Muscle of leg (tissue), 11 donors: ENCODE data around the gene USH1C. TPM values are rescaled to one million over a fixed set of nuclear protein-coding genes. Genes with fewer than 3 reads are reported as not detected.

Source experiments
- DNase-seq: peaks from one replicate; pipeline ENCODE4 v3.0.0; 2013
- H3K27ac ChIP-seq: one replicate; pipeline ENCODE4 v1.5.1; 2013; ENCODE audit warnings: mild to moderate bottlenecking, low read length, control low read depth
- H3K27me3 ChIP-seq: one replicate; pipeline ENCODE4 v1.6.1; 2013; ENCODE audit warnings: low read length; ENCODE audit not compliant: control insufficient read depth, insufficient read depth
- H3K36me3 ChIP-seq: one replicate; pipeline ENCODE4 v1.6.1; 2013; ENCODE audit warnings: low read length; ENCODE audit not compliant: control insufficient read depth, insufficient read depth
- H3K4me1 ChIP-seq: one replicate; pipeline ENCODE4 v1.6.1; 2013; ENCODE audit warnings: low read length; ENCODE audit not compliant: control insufficient read depth, insufficient read depth
- H3K4me3 ChIP-seq: one replicate; pipeline ENCODE4 v1.5.1; 2013; ENCODE audit warnings: low read length, control low read depth
- H3K9me3 ChIP-seq: replicated peaks from 2 replicates; pipeline ENCODE4 v1.6.1; 2013; ENCODE audit warnings: low read depth, low read length; ENCODE audit not compliant: control insufficient read depth
- WGBS: methylation state at CpG from one replicate; pipeline ENCODE4 v1.1.5; 2013; ENCODE audit warnings: missing lambda C conversion rate; ENCODE audit not compliant: insufficient coverage; 5-methylcytosine and 5-hydroxymethylcytosine counted together
- polyA plus RNA-seq, 8 donors: library from polyadenylated mRNA; unstranded; fragments of 120-200 nt; gene quantifications; one replicate each; pipeline versions ENCODE4 v1.2.1 to v1.2.3, GENCODE V29; 2013; ENCODE audit warnings: inconsistent platforms in 1 of 8, low replicate concordance in 1 of 8; ENCODE audit not compliant: insufficient read length in 8 of 8, insufficient read depth in 1 of 8
- total RNA-seq: library from RNA; stranded (reverse); fragments of 120-200 nt; gene quantifications from one replicate; pipeline ENCODE4 v1.2.4, GENCODE V29; 2013

The USH1C gene
- total and polyA plus RNA-seq, 9 donors = 0.22 to 11.4 (median 0.48) TPM; not detected in 2

DNA sequence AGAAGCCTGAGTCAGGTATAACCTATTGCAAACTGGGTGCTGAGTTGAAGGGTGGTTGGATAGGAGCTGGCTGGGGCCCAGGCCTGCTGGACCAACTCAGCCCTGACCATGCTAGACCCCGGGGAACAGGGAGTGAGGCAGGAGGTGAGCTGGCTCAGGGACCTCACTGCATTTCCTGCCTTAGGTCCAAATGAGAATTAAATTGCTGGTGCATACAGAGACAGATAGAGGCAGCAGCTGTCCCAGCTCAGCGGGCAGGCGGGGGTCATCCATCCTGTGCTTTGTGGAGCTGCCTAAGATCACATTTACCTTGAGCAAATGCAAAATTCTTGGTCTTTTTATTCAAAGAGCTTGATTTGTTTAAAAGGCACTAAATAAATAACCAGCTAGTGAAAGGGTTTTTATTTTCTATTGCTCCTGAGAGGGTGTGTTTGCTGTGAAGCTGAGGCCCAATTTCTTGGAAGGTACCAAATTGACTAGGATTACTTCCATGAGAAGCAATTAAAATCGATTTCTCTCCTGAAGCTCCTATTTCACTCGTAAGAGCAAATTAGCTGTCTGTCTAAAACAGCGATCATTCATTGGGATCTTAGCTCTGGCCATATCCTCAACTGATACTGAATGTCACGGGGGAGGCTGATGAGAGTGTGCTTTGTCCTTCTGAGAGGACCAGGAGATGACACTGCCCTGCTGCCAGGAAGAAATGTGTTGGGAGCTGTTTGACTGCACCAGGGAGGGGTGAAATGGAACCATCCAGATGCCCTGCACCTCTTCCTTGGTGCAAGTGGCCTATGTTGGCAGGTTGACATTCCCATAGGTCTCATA is 24.9 kb downstream of the USH1C start:
- 79% methylated on average over 4 of the region's 7 CpGs for WGBS
- no peak overlapping the region for H3K4me3 ChIP-seq
- peaks cover 9% of the 10 kb centered on the region for H3K27me3 ChIP-seq
- DNase-seq = no peak
- H3K36me3 ChIP-seq = no peaks in the 10 kb centered on the region
- H3K9me3 ChIP-seq = no peaks in the 10 kb centered on the region
- no peak overlapping the region for H3K27ac ChIP-seq
- no peaks in the 10 kb centered on the region for H3K4me1 ChIP-seq

DNA sequence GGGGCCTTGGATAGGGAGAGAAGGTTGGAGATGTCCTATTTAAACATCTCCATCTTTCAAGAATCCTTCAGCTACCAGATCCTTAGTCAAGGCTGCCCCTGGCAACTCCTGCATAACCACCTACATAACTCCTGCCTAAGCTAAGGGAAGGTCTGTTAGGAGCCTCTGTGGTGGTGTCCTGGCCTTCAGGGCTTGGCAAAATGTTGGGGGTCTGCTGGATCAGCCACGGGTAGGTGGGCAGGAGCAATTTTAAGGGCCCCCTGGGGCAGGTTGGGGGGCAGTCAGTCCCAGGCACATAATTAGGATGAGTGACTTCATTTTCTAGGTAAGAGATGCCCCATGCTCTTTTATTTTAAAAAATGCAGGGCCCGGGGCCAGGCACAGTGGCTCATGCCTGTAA is 25.9 kb downstream of the USH1C start:
- Histone ChIP-seq H3K9me3 (no peaks in the 10 kb centered on the region), H3K27ac (no peak overlapping the region), H3K4me3 (no peak overlapping the region), H3K4me1 (no peaks in the 10 kb centered on the region), H3K36me3 (no peaks in the 10 kb centered on the region), H3K27me3 (peaks cover 8% of the 10 kb centered on the region)
- DNase-seq = no peak
- 66% methylated on average over 2 of the region's 2 CpGs for WGBS

DNA sequence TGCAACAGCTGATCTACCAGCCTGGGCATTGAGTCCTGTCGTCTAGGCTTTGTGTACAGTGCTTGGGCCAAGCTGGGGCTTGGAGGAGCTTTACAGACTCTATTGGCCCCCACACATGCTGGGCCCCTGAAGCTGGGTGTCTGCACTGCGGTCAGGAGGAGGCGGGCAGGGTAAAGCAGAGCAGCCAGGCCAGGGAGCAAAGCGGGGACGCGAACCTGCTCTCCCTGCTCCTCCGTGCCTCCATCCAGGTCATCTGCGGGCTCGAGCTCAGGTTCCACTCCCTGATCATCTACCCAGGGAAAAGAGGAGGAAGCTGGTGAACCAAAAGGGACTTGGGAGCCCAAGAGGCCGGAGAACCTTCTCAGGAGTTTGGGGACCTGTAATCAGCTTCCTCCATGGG is 27.0 kb downstream of the USH1C start:
- Histone ChIP-seq H3K36me3 (no peaks in the 10 kb centered on the region), H3K4me3 (no peak overlapping the region), H3K27ac (no peak overlapping the region), H3K27me3 (peaks cover 8% of the 10 kb centered on the region), H3K9me3 (no peaks in the 10 kb centered on the region), H3K4me1 (no peaks in the 10 kb centered on the region)
- DNase-seq = no peak
- WGBS = 79% methylated on average over 3 of the region's 10 CpGs

DNA sequence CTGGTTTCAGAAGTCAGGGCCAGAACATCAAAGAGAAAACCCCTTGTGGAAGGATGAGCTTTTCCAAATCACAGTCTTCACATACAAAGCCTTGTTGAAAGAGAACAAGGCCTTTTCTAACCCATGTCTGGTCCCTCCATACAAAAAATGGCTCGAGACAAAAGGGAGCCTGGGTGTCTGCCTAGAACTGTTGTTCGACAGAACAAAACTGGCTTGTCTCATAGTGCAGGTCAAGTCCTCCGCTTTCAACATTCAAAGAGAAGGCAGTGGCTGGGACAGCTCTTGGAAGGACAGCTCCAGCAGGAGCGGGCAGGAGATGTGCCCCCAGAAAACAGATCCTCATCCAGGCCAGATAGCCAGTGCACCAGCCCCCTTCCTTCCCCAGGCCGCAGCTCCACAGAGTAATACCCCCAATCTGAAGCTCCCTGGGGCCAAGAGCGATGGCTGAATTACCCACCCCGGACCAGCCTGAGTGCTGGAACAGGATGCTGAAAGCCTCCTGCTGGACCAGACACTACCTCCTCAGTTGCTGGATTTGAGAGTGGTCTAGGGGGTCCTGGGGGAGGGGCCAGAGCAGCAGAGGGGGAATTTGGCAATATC is 27.6 kb downstream of the USH1C start:
- Histone ChIP-seq H3K27ac (no peak overlapping the region), H3K4me3 (no peak overlapping the region), H3K27me3 (peaks cover 8% of the 10 kb centered on the region), H3K9me3 (no peaks in the 10 kb centered on the region), H3K36me3 (no peaks in the 10 kb centered on the region), H3K4me1 (peaks cover 1% of the 10 kb centered on the region)
- 81% methylated on average over 5 of the region's 7 CpGs for WGBS
- no peak for DNase-seq

DNA sequence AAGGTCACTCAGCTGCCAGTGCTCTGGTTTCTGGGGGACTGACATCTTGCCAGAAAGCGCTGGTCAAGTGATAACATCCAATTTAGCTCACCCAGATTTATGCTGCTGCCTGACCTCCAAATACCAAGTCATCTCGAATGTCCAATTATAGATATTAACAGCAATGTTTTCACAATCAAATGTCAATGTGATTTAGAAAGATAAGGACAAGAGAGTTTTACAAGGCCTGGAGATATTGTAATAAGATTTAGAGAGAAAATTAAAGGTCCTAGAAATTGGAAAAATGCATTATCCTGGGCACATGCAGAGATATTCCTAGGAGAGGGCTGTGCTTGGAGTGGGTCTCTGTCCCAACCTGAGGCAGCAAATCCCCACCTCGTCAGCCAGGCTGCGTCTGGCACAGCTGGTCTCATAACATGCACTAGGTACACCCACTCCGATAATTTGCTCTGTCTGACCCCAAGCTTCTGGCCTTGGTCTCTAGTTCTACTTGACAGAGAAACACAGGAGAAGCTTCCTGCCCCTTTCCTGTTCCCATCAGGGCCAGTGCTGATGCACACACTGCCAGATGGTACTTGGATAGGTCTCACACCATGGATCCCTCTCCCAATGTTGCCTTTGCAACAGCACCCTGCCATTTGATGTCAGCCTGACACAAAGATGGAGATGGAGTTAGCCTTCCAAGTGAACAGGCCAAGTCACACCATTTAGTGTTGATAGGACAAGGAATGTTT is 28.6 kb downstream of the USH1C start:
- DNase-seq = no peak
- Histone ChIP-seq H3K9me3 (no peaks in the 10 kb centered on the region), H3K27ac (no peak overlapping the region), H3K36me3 (no peaks in the 10 kb centered on the region), H3K4me1 (peaks cover 4% of the 10 kb centered on the region), H3K27me3 (peaks cover 7% of the 10 kb centered on the region), H3K4me3 (no peak overlapping the region)
- WGBS = 47% methylated on average over 4 of the region's 5 CpGs

DNA sequence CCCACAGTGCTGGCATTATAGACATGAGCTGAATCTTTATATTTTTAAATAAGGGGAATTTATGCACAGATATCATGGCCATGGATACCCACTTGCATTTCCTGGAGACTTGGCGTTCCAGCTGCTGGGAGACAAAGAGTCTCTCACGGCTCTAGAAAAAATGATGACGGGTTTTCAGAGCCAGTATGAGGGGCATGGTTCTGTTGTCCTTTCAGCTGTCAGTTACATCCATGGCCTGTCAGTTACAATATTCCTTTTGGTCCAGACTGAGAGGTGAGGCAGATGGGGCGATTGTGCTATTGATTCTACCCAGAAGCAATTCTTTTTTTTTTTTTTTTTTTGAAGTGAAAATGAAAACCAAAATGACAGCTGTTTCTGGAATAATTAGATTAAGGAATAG is 29.7 kb downstream of the USH1C start:
- Histone ChIP-seq H3K9me3 (no peaks in the 10 kb centered on the region), H3K4me3 (no peak overlapping the region), H3K27ac (no peak overlapping the region), H3K36me3 (no peaks in the 10 kb centered on the region), H3K4me1 (peaks cover 4% of the 10 kb centered on the region), H3K27me3 (peaks cover 7% of the 10 kb centered on the region)
- DNase-seq = no peak
- WGBS = 60% methylated on average over 1 of the region's 4 CpGs

DNA sequence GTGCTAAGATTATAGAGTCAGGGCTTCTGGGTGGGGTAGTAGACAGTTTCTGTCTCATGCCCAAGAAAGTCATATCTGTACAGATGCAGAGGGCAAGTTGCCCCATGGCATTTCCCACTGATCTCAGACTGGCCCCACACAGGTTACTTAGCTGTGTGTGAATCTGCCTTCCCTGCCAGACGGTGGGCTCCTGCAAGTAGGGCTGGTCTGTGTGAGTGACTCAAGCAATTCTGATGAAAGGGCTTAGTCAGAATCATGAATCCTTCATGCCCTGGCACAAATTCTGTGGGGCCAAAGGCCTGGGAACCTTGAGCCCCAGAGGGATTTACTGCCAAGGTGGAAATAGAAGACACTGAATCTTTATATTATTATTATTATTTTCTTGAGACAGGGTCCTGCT is 30.4 kb downstream of the USH1C start:
- H3K4me1 ChIP-seq = peaks cover 4% of the 10 kb centered on the region
- H3K4me3 ChIP-seq = no peak overlapping the region
- H3K36me3 ChIP-seq = no peaks in the 10 kb centered on the region
- no CpG with 5 or more reads among the region's 1 CpG for WGBS
- no peak overlapping the region for H3K27ac ChIP-seq
- no peaks in the 10 kb centered on the region for H3K9me3 ChIP-seq
- peaks cover 7% of the 10 kb centered on the region for H3K27me3 ChIP-seq
- no peak for DNase-seq

DNA sequence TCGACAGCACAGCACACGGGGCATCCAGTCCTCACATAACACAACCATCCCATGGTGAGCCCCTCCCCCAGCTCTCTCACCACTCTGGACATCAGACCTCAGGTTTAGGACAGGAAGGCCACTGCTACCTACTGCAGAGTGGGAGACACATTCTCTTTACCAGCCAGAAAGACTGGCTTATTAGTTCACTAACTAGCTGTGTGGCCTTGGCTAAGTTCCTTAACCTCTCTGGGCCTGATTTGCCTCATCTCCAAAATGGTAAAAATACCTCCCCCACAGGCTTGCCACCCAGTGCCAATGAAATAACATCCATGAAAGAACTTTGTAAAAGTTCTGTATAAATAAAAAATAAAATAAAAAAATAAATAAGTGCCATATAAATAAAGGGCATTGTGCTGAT is 32.1 kb downstream of the USH1C start:
- H3K9me3 ChIP-seq = no peaks in the 10 kb centered on the region
- peaks cover 9% of the 10 kb centered on the region for H3K4me1 ChIP-seq
- WGBS = 44% methylated on average over 2 of the region's 2 CpGs
- no peak overlapping the region for H3K4me3 ChIP-seq
- DNase-seq = no peak
- peaks cover 4% of the 10 kb centered on the region for H3K27me3 ChIP-seq
- H3K36me3 ChIP-seq = no peaks in the 10 kb centered on the region
- H3K27ac ChIP-seq = no peak overlapping the region

DNA sequence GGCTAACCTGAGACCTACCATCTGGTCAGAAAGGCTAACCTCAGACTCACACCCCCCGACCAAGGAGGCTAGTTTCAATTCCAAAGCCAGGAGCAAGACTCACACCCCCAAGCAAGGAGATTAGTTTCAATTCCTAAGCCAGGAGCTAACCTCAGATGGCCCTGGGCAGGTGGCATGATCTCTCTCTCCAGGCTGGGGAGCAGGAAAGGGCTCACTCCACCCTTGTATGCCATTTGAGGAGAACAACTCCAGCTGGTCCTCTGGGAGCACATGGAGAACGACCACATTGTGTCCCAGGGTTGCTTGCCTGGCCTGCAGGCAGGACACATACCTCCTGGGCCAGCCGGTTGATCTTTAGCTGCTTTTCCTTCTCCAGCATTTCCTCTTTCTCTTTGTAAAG is 32.6 kb downstream of the USH1C start:
- no peaks in the 10 kb centered on the region for H3K9me3 ChIP-seq
- peaks cover 9% of the 10 kb centered on the region for H3K4me1 ChIP-seq
- H3K4me3 ChIP-seq = no peak overlapping the region
- no peaks in the 10 kb centered on the region for H3K36me3 ChIP-seq
- no peaks in the 10 kb centered on the region for H3K27me3 ChIP-seq
- 51% methylated on average over 3 of the region's 3 CpGs for WGBS
- H3K27ac ChIP-seq = no peak overlapping the region
- DNase-seq = no peak

DNA sequence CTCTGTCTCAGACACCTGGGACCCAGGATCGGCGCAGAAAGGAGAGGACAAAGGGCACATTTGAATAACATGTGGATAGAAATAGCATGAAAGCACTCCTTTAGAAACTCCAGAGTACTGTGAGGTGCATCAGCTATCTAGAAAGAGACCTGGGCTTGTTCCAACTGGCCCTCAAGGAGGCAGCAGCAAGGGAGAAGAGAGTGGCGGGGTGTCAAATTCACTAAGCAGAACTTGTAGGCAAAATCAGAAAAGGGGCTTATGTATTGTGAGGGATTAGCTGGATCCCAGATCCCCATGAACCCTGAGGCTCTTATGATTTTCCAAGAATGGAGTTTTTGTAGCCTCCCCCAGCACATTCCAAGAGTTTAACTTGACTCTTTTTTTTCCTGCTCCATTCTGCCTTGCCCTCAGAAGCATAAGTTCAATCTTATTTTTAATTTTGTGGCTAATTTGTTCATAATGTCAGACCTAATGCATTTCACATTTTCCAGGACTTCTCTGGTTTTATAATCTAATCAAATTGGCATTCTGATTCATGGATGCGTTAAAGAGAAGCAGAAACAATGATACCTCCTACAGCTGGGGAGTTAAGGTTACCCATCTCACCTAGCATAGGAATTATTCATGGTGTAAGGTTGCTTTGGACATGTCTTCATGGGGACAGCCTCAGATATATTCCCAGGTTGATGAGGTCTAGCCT is 33.6 kb downstream of the USH1C start:
- no peak for DNase-seq

More for the DNA sequence above, 33.6 kb downstream of the USH1C start:
- Histone ChIP-seq H3K27ac (no peak overlapping the region), H3K36me3 (no peaks in the 10 kb centered on the region), H3K27me3 (peaks cover under 1% of the 10 kb centered on the region), H3K4me1 (peaks cover 9% of the 10 kb centered on the region), H3K9me3 (no peaks in the 10 kb centered on the region), H3K4me3 (no peak overlapping the region)
- WGBS = 100% methylated on average over 1 of the region's 4 CpGs
